ENCODE data around the gene DOK6. TPM values are rescaled to one million over a fixed set of nuclear protein-coding genes. Genes with fewer than 3 reads are reported as not detected.

Gene DOK6
- total RNA-seq, 1 donor from 2014 or later, result 19.7 TPM

- no peaks in the 10 kb centered on the region for H3K36me3 Mint-ChIP-seq (ENCODE audit: unreplicated experiment)
- no peaks in the 10 kb centered on the region for H3K4me1 Mint-ChIP-seq (ENCODE audit: low read depth, unreplicated experiment)
- H3K9me3 Mint-ChIP-seq (ENCODE audit: unreplicated experiment), result no peaks in the 10 kb centered on the region
- H3K27ac Mint-ChIP-seq (ENCODE audit: unreplicated experiment), result no peak overlapping the region
- TF ChIP-seq, protein P1, sequence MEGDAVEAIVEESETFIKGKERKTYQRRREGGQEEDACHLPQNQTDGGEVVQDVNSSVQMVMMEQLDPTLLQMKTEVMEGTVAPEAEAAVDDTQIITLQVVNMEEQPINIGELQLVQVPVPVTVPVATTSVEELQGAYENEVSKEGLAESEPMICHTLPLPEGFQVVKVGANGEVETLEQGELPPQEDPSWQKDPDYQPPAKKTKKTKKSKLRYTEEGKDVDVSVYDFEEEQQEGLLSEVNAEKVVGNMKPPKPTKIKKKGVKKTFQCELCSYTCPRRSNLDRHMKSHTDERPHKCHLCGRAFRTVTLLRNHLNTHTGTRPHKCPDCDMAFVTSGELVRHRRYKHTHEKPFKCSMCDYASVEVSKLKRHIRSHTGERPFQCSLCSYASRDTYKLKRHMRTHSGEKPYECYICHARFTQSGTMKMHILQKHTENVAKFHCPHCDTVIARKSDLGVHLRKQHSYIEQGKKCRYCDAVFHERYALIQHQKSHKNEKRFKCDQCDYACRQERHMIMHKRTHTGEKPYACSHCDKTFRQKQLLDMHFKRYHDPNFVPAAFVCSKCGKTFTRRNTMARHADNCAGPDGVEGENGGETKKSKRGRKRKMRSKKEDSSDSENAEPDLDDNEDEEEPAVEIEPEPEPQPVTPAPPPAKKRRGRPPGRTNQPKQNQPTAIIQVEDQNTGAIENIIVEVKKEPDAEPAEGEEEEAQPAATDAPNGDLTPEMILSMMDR (IDR thresholded peaks at IDR 0.05; ENCODE audit: partially characterized antibody, unreplicated experiment), result no peak
- no peak for DNase-seq
- peaks cover 1% of the 10 kb centered on the region for H3K27me3 Mint-ChIP-seq (ENCODE audit: unreplicated experiment)
- no peak overlapping the region for H3K4me3 Mint-ChIP-seq (ENCODE audit: unreplicated experiment)
Measured at GRCh38 chr18:69780851-69781250, 380.2 kb downstream of the DOK6 start.

GRCh38 chr18:69784815-69785214 is 384.1 kb downstream of the DOK6 start:
- TF ChIP-seq, protein P1 (IDR thresholded peaks at IDR 0.05; ENCODE audit: partially characterized antibody, unreplicated experiment), result no peak
- no peaks in the 10 kb centered on the region for H3K9me3 Mint-ChIP-seq (ENCODE audit: unreplicated experiment)
- H3K27ac Mint-ChIP-seq (ENCODE audit: unreplicated experiment), result no peak overlapping the region
- DNase-seq, result no peak
- no peaks in the 10 kb centered on the region for H3K4me1 Mint-ChIP-seq (ENCODE audit: low read depth, unreplicated experiment)
- no peaks in the 10 kb centered on the region for H3K36me3 Mint-ChIP-seq (ENCODE audit: unreplicated experiment)
- H3K27me3 Mint-ChIP-seq (ENCODE audit: unreplicated experiment), result peaks cover 1% of the 10 kb centered on the region
- H3K4me3 Mint-ChIP-seq (ENCODE audit: unreplicated experiment), result no peak overlapping the region

DNA sequence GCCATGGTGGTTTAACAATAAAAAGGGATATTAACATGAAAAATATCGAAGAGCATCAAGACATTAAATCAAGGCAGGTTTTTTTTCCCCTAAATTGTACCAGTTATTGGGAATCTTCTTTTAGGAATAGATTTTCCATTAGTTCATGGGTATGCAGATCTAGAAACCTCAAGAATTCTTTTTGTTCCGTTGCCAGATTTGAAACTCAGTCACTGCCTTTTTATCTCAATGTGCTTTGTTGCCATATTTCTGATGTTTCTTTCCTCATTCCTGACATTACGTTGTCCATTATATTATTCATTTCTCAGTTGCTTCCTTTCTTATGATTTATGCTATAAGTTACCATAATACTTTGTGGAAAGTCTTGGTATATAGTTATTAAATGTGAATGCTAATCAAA is 384.8 kb downstream of the DOK6 start:
- Mint-ChIP-seq H3K4me1 (ENCODE audit: low read depth, unreplicated experiment) (no peaks in the 10 kb centered on the region), H3K27me3 (ENCODE audit: unreplicated experiment) (peaks cover 1% of the 10 kb centered on the region), H3K36me3 (ENCODE audit: unreplicated experiment) (no peaks in the 10 kb centered on the region), H3K4me3 (ENCODE audit: unreplicated experiment) (no peak overlapping the region), H3K9me3 (ENCODE audit: unreplicated experiment) (no peaks in the 10 kb centered on the region), H3K27ac (ENCODE audit: unreplicated experiment) (no peak overlapping the region)
- no peak for DNase-seq
- TF ChIP-seq, protein P1 (IDR thresholded peaks at IDR 0.05; ENCODE audit: partially characterized antibody, unreplicated experiment), result no peak

GRCh38 chr18:69786427-69786826 is 385.7 kb downstream of the DOK6 start:
- TF ChIP-seq, protein P1 (IDR thresholded peaks at IDR 0.05; ENCODE audit: partially characterized antibody, unreplicated experiment), result no peak
- Mint-ChIP-seq H3K4me3 (ENCODE audit: unreplicated experiment) (no peak overlapping the region), H3K4me1 (ENCODE audit: low read depth, unreplicated experiment) (no peaks in the 10 kb centered on the region)

GRCh38 chr18:69787825-69788547 is 387.3 kb downstream of the DOK6 start:
- Mint-ChIP-seq H3K9me3 (ENCODE audit: unreplicated experiment) (no peaks in the 10 kb centered on the region), H3K27ac (ENCODE audit: unreplicated experiment) (no peak overlapping the region), H3K4me3 (ENCODE audit: unreplicated experiment) (no peak overlapping the region), H3K27me3 (ENCODE audit: unreplicated experiment) (no peaks in the 10 kb centered on the region), H3K4me1 (ENCODE audit: low read depth, unreplicated experiment) (no peaks in the 10 kb centered on the region), H3K36me3 (ENCODE audit: unreplicated experiment) (no peaks in the 10 kb centered on the region)
- TF ChIP-seq, protein P1 (IDR thresholded peaks at IDR 0.05; ENCODE audit: partially characterized antibody, unreplicated experiment), result no peak
- no peak for DNase-seq

More at GRCh38 chr18:69786427-69786826, 385.7 kb downstream of the DOK6 start:
- Mint-ChIP-seq H3K9me3 (ENCODE audit: unreplicated experiment) (no peaks in the 10 kb centered on the region), H3K27ac (ENCODE audit: unreplicated experiment) (no peak overlapping the region), H3K36me3 (ENCODE audit: unreplicated experiment) (no peaks in the 10 kb centered on the region), H3K27me3 (ENCODE audit: unreplicated experiment) (peaks cover 1% of the 10 kb centered on the region)
- DNase-seq, result no peak
